HG02588 (cell line): ENCODE results near the gene ACSS2.

Experiments used
- ATAC-seq: cut with Tn5 transposase; IDR thresholded peaks from one replicate; pipeline ENCODE4 v1.9.1; 2021; ENCODE audit warnings: mild to moderate bottlenecking, moderate library complexity; ENCODE audit not compliant: unreplicated experiment

The ACSS2 gene, protein sequence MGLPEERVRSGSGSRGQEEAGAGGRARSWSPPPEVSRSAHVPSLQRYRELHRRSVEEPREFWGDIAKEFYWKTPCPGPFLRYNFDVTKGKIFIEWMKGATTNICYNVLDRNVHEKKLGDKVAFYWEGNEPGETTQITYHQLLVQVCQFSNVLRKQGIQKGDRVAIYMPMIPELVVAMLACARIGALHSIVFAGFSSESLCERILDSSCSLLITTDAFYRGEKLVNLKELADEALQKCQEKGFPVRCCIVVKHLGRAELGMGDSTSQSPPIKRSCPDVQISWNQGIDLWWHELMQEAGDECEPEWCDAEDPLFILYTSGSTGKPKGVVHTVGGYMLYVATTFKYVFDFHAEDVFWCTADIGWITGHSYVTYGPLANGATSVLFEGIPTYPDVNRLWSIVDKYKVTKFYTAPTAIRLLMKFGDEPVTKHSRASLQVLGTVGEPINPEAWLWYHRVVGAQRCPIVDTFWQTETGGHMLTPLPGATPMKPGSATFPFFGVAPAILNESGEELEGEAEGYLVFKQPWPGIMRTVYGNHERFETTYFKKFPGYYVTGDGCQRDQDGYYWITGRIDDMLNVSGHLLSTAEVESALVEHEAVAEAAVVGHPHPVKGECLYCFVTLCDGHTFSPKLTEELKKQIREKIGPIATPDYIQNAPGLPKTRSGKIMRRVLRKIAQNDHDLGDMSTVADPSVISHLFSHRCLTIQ

GRCh38 chr20:34876406-34877282, at the start of gene ACSS2:
Gene ACSS2, plus strand, starts transcription at chr20:34876612. Its CDS starts 34 bp downstream, at chr20:34876646.
- peak; percentile 51 for ATAC-seq

- ATAC-seq: no peak
These were observed 47.2 kb upstream of the ACSS2 start for GRCh38 chr20:34829191-34829590.

GRCh38 chr20:34831936-34832335, 44.5 kb upstream of the ACSS2 start:
- no peak for ATAC-seq

DNA sequence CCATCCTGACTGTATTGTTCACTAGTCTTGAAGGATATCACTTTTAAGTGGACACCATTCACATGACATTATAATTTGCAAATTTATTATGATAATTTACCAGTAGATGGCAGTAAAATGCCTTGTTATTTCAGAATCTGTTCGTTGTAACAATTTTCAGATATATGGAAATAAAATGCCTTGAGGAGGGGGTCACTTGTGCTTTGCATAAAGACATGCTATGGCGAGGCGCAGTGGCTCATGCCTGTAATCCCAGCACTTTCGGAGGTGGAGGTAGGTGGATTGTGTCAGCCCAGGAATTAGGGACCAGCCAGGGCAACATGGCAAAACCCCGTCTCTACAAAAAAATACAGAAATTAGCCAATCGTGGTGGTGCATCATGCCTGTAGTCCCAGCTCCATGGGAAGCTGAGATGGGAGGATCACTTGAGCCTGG, 41.9 kb upstream of the ACSS2 start:
- ATAC-seq: no peak

DNA sequence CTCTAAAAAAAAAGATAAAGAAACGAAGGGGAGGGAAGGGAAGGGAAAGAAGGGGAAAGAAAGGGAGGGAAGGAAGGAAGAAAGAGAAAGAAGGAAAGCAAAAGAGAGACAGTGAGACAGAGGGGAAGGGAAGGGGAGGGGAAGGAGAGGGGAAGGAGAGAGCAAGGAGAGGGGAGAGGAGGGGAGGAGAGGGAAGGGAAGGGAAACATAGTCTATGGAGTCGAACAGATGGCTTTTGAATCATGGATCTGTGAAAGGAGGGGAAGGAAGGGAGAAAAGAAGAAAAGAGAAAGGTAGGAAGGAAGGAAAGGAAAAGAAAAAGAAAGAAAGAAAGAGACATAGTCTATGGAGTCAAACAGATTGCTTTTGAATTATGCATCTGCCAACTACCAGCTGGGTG, 34.3 kb upstream of the ACSS2 start:
- ATAC-seq: no peak

- no peak for ATAC-seq
These were observed 33.0 kb upstream of the ACSS2 start for GRCh38 chr20:34843421-34843820.

- ATAC-seq: no peak
These were observed 27.8 kb upstream of the ACSS2 start for GRCh38 chr20:34848597-34848996.

DNA sequence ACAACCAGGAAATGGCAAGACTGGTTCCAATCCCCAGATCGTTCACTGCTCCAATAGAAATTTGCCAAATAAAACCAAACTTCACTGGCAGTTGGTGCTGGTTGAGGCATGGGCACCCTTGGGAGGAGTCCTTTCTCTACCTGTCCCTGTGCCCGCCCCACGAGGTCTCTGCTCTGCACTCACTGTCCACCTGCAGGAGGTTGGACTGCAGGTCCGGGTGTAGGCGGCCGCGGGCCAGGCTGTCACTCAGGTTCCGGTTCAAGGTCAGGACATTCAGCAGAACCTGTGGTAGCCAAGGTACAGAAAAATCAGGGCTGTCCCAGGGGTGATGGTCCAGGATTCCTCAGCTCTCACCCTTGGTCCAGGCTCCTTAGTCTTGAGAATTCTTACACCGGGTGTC, 26.6 kb upstream of the ACSS2 start:
- ATAC-seq: no peak

DNA sequence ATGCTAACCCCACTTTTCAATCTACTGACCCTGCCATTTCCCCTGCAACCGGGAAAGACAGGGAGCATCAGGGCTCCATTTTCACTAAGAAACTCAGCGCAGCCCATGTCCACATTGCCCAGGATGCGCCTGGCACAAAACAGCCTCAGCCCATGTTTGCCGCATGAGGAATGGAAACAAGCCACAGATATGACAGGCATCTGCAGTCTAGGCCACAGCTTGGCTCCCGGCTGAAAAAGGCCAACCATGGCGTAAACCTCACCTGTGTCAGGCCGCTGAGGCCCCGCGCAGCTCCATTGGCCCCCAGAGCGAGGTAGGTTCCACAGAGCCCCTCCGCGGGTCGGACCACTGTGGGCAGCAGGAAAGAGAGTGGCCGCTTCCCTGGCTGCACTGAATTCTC, 25.4 kb upstream of the ACSS2 start:
- ATAC-seq: no peak

DNA sequence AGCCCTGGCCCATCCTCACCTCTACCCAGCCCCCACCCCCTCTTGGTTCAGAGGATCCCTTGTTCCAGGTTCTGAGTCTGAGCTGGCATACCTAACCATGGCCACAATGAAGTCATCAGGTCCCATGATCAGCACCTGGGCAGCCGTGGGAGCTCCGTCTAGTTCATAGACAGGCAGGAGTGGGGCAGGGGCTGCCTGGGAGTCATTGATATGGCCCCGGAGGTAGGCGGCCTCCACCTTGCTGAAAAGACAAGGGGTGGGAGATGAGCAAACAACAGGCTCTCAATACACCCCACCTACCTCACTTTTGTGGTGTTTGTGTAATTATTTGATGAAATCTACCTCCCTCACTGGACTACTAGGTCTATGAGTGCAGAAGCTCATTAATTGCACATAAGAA, 24.1 kb upstream of the ACSS2 start:
- ATAC-seq: no peak

DNA sequence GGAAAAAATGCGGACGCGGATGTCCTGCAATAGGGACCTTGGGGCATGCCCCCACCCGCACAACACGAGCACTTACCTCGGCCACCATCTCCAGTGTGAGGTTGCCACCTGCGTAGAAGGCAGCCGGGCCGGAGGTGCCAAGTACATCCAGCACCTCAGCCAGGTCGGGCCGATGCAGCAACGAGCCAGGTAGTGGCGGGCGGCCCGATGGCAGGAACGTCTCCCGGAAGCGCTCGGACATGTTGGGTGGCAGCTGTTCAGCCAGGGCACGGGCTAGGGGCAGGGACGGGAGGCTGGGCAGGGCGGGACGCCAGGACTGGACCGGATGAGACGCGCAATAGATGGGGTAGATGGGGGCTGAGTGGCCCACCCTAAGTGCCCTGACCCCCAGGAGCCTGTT, 17.0 kb upstream of the ACSS2 start:
- ATAC-seq: no peak

- ATAC-seq: no peak
These were observed 16.4 kb upstream of the ACSS2 start for GRCh38 chr20:34859826-34860545.

DNA sequence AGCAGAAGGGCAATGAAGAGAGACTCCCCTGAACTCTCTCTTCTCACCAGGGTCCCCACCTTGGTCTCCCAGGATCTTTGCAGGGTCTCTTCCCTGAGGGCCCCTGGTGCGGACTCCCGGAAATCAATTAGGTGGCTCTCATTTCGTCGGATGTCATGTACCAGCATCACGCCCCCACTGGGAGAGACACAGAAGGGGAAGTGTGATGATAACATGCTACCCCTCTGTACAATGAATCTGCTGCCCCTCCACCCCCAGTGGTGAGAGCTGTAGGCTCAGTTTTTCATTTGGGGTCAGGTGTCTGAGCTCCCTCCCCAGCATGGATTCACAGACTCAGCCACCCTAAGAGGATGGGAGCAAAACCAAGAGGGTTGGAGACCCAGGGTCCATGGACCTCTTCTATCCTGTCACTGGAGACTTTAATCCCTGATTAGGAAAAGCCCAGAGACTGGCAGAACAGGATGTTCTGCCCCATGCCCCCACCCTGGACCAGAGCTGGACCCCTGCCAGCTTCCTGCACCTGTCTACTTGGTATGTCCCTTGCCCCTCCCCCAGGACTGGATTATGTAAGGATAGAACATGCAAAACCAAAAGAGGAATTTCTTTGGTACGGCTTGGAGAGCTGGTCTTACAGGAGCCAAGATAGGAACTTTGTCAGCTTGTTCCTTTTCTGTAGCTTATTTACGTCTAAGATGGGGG, 14.9 kb upstream of the ACSS2 start:
- ATAC-seq: no peak

DNA sequence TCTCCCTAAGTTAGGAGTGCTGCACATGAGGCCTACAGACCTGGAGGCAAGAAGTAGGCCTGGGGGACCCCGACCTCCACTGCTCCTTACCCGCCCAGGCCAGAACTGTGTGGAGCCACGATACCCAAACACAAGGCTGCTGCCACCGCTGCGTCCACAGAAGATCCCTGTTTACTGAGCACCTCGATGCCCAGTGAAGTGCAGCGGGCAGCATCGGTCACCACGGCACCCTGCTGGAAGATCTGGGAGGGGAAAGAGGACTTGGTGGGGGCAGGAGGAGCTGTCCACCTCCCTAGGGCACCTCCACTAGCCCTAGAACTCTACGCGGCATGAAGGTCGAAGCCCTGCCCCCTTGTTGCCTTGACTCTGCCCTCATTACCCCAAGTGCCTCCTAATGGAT, 13.7 kb upstream of the ACSS2 start:
- no peak for ATAC-seq

GRCh38 chr20:34863421-34863965, 12.9 kb upstream of the ACSS2 start:
- no peak for ATAC-seq

DNA sequence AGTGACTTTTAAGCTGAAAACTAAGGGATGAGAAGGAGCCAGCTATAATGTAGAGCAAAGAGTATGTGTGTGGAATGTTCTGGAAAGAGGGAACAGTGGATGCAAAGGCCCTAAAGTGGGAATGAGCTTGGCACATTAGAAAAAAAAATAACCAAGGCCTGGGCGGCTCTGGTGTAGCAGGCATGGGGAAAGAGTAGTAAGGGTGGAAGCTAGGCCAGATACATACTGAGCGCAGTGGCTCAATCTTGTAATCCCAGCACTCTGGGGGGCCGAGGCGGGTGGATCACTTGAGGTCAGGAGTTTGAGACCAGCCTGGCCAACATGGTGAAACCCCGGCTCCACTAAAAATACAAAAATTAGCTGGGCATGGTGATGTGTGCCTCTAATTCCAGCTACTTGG, 12.2 kb upstream of the ACSS2 start:
- no peak for ATAC-seq

DNA sequence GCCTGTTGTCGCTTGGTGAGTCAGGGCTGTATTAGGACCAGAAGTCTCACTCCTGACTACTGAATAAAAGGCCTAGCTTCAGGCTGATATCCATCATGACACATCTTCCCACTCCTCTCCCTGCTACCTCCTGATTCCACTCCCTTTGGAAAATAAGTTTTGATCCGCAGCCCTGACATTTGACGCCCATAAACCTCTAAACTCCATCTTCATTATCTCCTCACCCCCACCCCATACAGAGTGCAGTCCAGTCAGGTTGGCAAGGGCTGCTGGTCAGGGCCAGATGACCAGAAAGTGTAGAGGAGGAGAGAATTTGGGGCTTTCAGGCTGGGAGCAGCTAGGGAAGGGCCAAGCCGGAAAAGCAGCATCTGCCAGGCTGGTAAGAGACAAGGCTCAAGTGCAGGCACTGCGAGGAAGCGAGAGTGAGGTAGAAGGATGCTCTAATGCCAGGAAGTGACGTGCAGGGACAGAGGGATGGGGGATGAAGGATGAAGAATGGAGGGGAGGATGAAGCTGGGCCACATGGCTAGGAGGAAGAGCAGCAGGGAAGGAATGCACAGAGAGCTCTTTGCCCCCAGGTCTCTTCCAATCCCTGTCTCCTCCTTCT, 5.0 kb upstream of the ACSS2 start:
- ATAC-seq: no peak

DNA sequence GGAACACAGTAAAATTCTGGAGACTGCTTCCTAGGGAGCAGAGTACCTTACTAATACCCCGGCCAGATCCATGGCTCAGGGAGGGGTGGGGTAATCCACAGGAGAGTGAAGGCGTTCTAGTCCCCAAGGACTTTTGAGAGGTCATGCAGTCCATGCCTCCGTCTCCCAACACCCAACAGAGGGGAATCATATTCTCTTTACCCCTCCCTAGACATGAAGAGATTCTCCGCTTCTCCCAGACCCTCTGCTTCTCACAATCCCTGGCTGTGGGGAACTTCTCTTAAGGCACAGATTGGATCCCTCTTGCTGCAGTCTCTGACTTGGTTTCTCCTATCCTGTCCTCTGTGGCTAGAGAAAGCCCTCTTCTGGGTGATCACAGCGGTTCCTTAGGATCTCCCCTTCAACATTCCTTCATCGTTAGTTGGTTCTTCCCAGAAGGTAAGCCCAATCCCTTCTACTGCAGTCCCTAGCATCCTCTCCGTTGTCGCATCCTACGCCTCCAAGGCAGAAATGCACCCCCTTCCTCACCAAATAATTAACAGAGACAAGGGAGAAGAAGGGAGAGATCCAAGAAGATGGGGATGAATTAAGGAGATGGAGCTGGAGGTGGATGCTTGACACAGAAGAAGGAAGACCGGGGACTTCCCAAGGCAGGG, 4.3 kb upstream of the ACSS2 start:
- ATAC-seq: no peak
